AG10803 (cell line): Measurements from ENCODE around the gene SNHG17.
"Not testable (repeated sequence)": the region's sequence is repeated elsewhere in the genome, so short reads cannot be mapped to it uniquely, and the experiment has no call there.

Source experiments
- DNase-seq: peaks from one replicate; pipeline ENCODE4 v3.0.0; 2010; ENCODE audit warnings: low read depth
- H3K4me3 ChIP-seq: 2 replicates; pipeline ENCODE4 v1.5.1; 2011; ENCODE audit warnings: mild to moderate bottlenecking, low read length, control low read depth
- CTCF ChIP-seq: conservative IDR thresholded peaks from 2 replicates; pipeline ENCODE4 v1.5.1; 2011; ENCODE audit warnings: mild to moderate bottlenecking, low read length, control low read depth, inconsistent platforms

SNHG17 gene

GRCh38 chr20:38471245-38471644, 36.1 kb upstream of the SNHG17 start:
- no peak for TF ChIP-seq CTCF

GRCh38 chr20:38466983-38467382, 31.9 kb upstream of the SNHG17 start:
- no peak overlapping the region for H3K4me3 ChIP-seq
- no peak for DNase-seq
- no peak for TF ChIP-seq CTCF

More at GRCh38 chr20:38471245-38471644, 36.1 kb upstream of the SNHG17 start:
- H3K4me3 ChIP-seq, result no peak overlapping the region
- no peak for DNase-seq

GRCh38 chr20:38466171-38466570, 31.0 kb upstream of the SNHG17 start:
- H3K4me3 ChIP-seq, result no peak overlapping the region
- DNase-seq, result no peak
- TF ChIP-seq CTCF, result no peak

- not testable (repeated sequence) for DNase-seq, H3K4me3 ChIP-seq
Measured at GRCh38 chr20:38461569-38461968, 26.4 kb upstream of the SNHG17 start.

GRCh38 chr20:38461167-38461566, 26.0 kb upstream of the SNHG17 start:
- not testable (repeated sequence) for DNase-seq

GRCh38 chr20:38460631-38461030, 25.5 kb upstream of the SNHG17 start:
- not testable (repeated sequence) for H3K4me3 ChIP-seq, DNase-seq

More at GRCh38 chr20:38461167-38461566, 26.0 kb upstream of the SNHG17 start:
- H3K4me3 ChIP-seq, result not testable (repeated sequence)

- no peak for TF ChIP-seq CTCF
- no peak overlapping the region for H3K4me3 ChIP-seq
- peak; percentile 51 for DNase-seq
Measured at GRCh38 chr20:38460040-38460623, 25.0 kb upstream of the SNHG17 start.

GRCh38 chr20:38458314-38458713, 23.2 kb upstream of the SNHG17 start:
- no peak overlapping the region for H3K4me3 ChIP-seq
- TF ChIP-seq CTCF, result no peak
- DNase-seq, result no peak
